Chondrocyte (in vitro differentiated cells): ENCODE measurements around the gene GRIK1. TPM values are rescaled to one million over a fixed set of nuclear protein-coding genes. Genes with fewer than 3 reads are reported as not detected.
A peak's percentile ranks its signal among the peaks of the same experiment; 100 is the strongest.

ENCODE experiments used
- DNase-seq: peaks from one replicate; pipeline ENCODE4 v3.0.0; 2021; ENCODE audit warnings: mixed read lengths, low spot score
- H3K27ac Mint-ChIP-seq: one replicate; pipeline ENCODE4 v1.8.0; 2021; ENCODE audit warnings: mild to moderate bottlenecking, moderate library complexity, mixed read lengths; ENCODE audit not compliant: unreplicated experiment
- H3K27me3 Mint-ChIP-seq: 2 replicates; pipeline ENCODE4 v1.8.0; 2021; ENCODE audit warnings: low read depth, mixed read lengths
- H3K36me3 Mint-ChIP-seq: 2 replicates; pipeline ENCODE4 v1.8.0; 2021; ENCODE audit warnings: low read depth, mixed read lengths
- H3K4me1 Mint-ChIP-seq: 2 replicates; pipeline ENCODE4 v1.8.0; 2021; ENCODE audit warnings: low read depth, mild to moderate bottlenecking, mixed read lengths
- H3K4me3 Mint-ChIP-seq: one replicate; pipeline ENCODE4 v1.8.0; 2021; ENCODE audit warnings: mild to moderate bottlenecking, moderate library complexity, mixed read lengths; ENCODE audit not compliant: unreplicated experiment
- H3K9me3 Mint-ChIP-seq: 2 replicates; pipeline ENCODE4 v1.8.0; 2021; ENCODE audit warnings: low read depth, mixed read lengths
- CTCF ChIP-seq: fragments of 200-600 bp; sonication (generic); IDR thresholded peaks from 2 replicates; pipeline ENCODE4 v1.5.0; 2021; ENCODE audit warnings: antibody characterized with exemption, mild to moderate bottlenecking, moderate library complexity
- total RNA-seq: library from RNA; stranded (reverse); gene quantifications from 3 replicates; pipeline ENCODE4 v1.2.1, GENCODE V29; 2021

GRIK1 gene
- total RNA-seq, 1 donor from 2014 or later: 1.2 TPM

DNA sequence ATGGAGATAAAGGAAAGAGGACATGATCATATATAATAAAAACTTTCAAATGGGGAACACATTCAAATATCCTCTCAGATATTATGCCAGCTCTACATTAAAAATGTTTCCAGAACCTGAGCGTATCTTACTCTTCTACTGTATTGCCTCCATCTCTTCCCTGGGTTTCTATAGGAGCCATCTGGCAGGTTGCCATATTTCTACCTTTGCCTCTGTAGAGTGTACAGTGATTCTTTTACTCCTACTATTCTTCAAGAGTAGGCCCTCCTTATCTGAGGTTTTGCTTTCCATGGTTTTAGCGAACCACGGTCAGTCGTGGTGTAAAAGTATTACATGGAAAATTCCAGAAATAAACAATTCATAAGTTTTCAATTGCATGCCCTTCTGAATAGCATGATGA lies 259.5 kb downstream of the GRIK1 start:
- H3K27ac Mint-ChIP-seq: no peak overlapping the region
- no peaks in the 10 kb centered on the region for H3K27me3 Mint-ChIP-seq

GRCh38 chr21:29678626-29679025 lies 261.2 kb downstream of the GRIK1 start:
- no peak for TF ChIP-seq CTCF
- no peaks in the 10 kb centered on the region for H3K27me3 Mint-ChIP-seq
- peaks cover 25% of the 10 kb centered on the region for H3K4me1 Mint-ChIP-seq
- no peak overlapping the region for H3K4me3 Mint-ChIP-seq
- no peak for DNase-seq
- H3K36me3 Mint-ChIP-seq: peaks cover 2% of the 10 kb centered on the region
- peaks cover 8% of the 10 kb centered on the region for H3K9me3 Mint-ChIP-seq
- peak overlapping the region; percentile 83 for H3K27ac Mint-ChIP-seq

More for the DNA sequence above, 259.5 kb downstream of the GRIK1 start:
- Mint-ChIP-seq H3K36me3 (peaks cover 2% of the 10 kb centered on the region), H3K4me3 (no peak overlapping the region), H3K9me3 (peaks cover 8% of the 10 kb centered on the region), H3K4me1 (peaks cover 25% of the 10 kb centered on the region)
- DNase-seq: no peak
- no peak for TF ChIP-seq CTCF

GRCh38 chr21:29677326-29677725 lies 262.5 kb downstream of the GRIK1 start:
- H3K4me3 Mint-ChIP-seq: no peak overlapping the region
- no peaks in the 10 kb centered on the region for H3K27me3 Mint-ChIP-seq
- TF ChIP-seq CTCF: no peak
- H3K36me3 Mint-ChIP-seq: no peaks in the 10 kb centered on the region
- no peaks in the 10 kb centered on the region for H3K9me3 Mint-ChIP-seq
- no peak for DNase-seq
- H3K27ac Mint-ChIP-seq: no peak overlapping the region
- H3K4me1 Mint-ChIP-seq: peaks cover 25% of the 10 kb centered on the region

GRCh38 chr21:29676395-29676794 lies 263.4 kb downstream of the GRIK1 start:
- DNase-seq: no peak
- Mint-ChIP-seq H3K36me3 (no peaks in the 10 kb centered on the region), H3K4me3 (no peak overlapping the region), H3K27me3 (no peaks in the 10 kb centered on the region), H3K9me3 (no peaks in the 10 kb centered on the region), H3K27ac (no peak overlapping the region), H3K4me1 (peaks cover 25% of the 10 kb centered on the region)
- TF ChIP-seq CTCF: no peak

GRCh38 chr21:29675451-29675850 lies 264.3 kb downstream of the GRIK1 start:
- H3K9me3 Mint-ChIP-seq: no peaks in the 10 kb centered on the region
- H3K4me3 Mint-ChIP-seq: no peak overlapping the region
- no peak for DNase-seq
- H3K27me3 Mint-ChIP-seq: no peaks in the 10 kb centered on the region
- TF ChIP-seq CTCF: no peak
- H3K36me3 Mint-ChIP-seq: no peaks in the 10 kb centered on the region
- H3K27ac Mint-ChIP-seq: no peak overlapping the region
- H3K4me1 Mint-ChIP-seq: peaks cover 25% of the 10 kb centered on the region
